K562 (cell line): ENCODE results near the gene KCNA1. TPM values are rescaled to one million over a fixed set of nuclear protein-coding genes. Genes with fewer than 3 reads are reported as not detected.

ENCODE experiments used
- ATAC-seq: fragments of 200-7000 bp; cut with Tn5 transposase; 3 replicates; pipeline ENCODE4 v1.9.1; 2020; ENCODE audit warnings: moderate library complexity
- BruUV-seq: library from RNA; stranded (reverse); fragments of 400-500 nt; replicated peaks from 2 replicates; lab custom pipeline; 2021; lab: Mats Ljungman, UMichigan
- CTCF ChIA-PET: fragments of 300-600 bp; formaldehyde crosslinking; extraction: SDS; loops from one replicate; lab custom pipeline; 2021; ENCODE audit warnings: low intra/inter-chr PET ratio; lab: Yijun Ruan, JAX
- POLR2A ChIA-PET: fragments of 300-600, 350-650 bp; sonication (Branson Sonifier 250); formaldehyde crosslinking; extraction: SDS; loops from one replicate; lab custom pipeline; 2021; ENCODE audit warnings: antibody characterized with exemption, inconsistent platforms; lab: Yijun Ruan, JAX
- DNase-seq, 4 experiments: peaks; one replicate each; pipeline versions ENCODE4 v3.0.0 to v3.0.0-alpha.2; 2011 to 2018; ENCODE audit warnings: low spot score in 3 of 4, mixed read lengths in 3 of 4; ENCODE audit errors: extremely low read depth in 1 of 4
- FAIRE-seq: peaks from 2 replicates; lab custom pipeline; 2011; peaks lifted over from hg19 to GRCh38; lab: Jason Lieb, UNC
- H2AFZ ChIP-seq: 2 replicates; pipeline ENCODE4 v1.6.0; 2011; ENCODE audit warnings: low read depth, low read length, control low read depth, inconsistent platforms
- H3K27ac ChIP-seq: fragments of 200-600 bp; 3 replicates; pipeline ENCODE4 v1.8.0; 2011; ENCODE audit warnings: low read depth, mild to moderate bottlenecking, control low read depth, inconsistent platforms, low read length, moderate library complexity, mixed read lengths; ENCODE audit errors: extremely low read depth
- H3K27me3 ChIP-seq, 2 experiments: fragments of 300-600 bp in 1 of 2; 2 replicates in 1 of 2; 3 replicates in 1 of 2; pipeline versions ENCODE4 v1.6.0 to v1.8.0; 2011; ENCODE audit warnings: inconsistent platforms in 2 of 2, low read length in 2 of 2, mild to moderate bottlenecking in 1 of 2, mixed read lengths in 1 of 2, moderate library complexity in 1 of 2; ENCODE audit not compliant: control insufficient read depth in 2 of 2, insufficient read depth in 2 of 2
- H3K36me3 ChIP-seq: fragments of 300-600 bp; 3 replicates; pipeline ENCODE4 v1.8.0; 2011; ENCODE audit warnings: mild to moderate bottlenecking, low read length, inconsistent platforms; ENCODE audit not compliant: control insufficient read depth, insufficient read depth
- H3K4me1 ChIP-seq, 2 experiments: fragments of 200-600 bp in 1 of 2; replicated peaks in 1 of 2; 2 replicates in 1 of 2; 3 replicates in 1 of 2; pipeline versions ENCODE4 v1.5.1 to v1.8.0; 2011; ENCODE audit warnings: inconsistent platforms in 2 of 2, low read length in 2 of 2, mild to moderate bottlenecking in 1 of 2, mixed read lengths in 1 of 2, moderate library complexity in 1 of 2; ENCODE audit not compliant: control insufficient read depth in 2 of 2, insufficient read depth in 2 of 2
- H3K4me2 ChIP-seq: 2 replicates; pipeline ENCODE4 v1.6.1; 2011; ENCODE audit warnings: low read length, control low read depth, inconsistent platforms, mixed read lengths; ENCODE audit not compliant: insufficient read depth
- H3K4me3 ChIP-seq: fragments of 200-600 bp; sonication (generic), shearing (Covaris generic); 2 replicates; pipeline ENCODE4 v1.5.1; 2016; ENCODE audit warnings: control low read depth, inconsistent platforms
- H3K79me2 ChIP-seq: fragments of 200-600 bp; 3 replicates; pipeline ENCODE4 v1.8.0; 2011; ENCODE audit warnings: low read length, inconsistent platforms; ENCODE audit not compliant: control insufficient read depth, insufficient read depth
- H3K9ac ChIP-seq, 2 experiments: 2 replicates each; pipeline versions ENCODE4 v1.6.0 to v1.6.1; 2011; ENCODE audit warnings: low read depth in 2 of 2, low read length in 2 of 2, control low read depth in 1 of 2, inconsistent platforms in 1 of 2, mild to moderate bottlenecking in 1 of 2, mixed read lengths in 1 of 2; ENCODE audit not compliant: insufficient read depth in 1 of 2
- H3K9me1 ChIP-seq: one replicate; pipeline ENCODE4 v1.6.0; 2011; ENCODE audit warnings: inconsistent platforms, mild to moderate bottlenecking, low read length, moderate library complexity; ENCODE audit not compliant: control insufficient read depth, insufficient read depth
- H3K9me3 ChIP-seq: replicated peaks from 2 replicates; pipeline ENCODE4 v1.5.1; 2011; ENCODE audit warnings: low read depth, low read length, inconsistent platforms; ENCODE audit not compliant: control insufficient read depth, insufficient read depth
- H4K20me1 ChIP-seq: replicated peaks from 2 replicates; pipeline ENCODE4 v1.6.1; 2011; ENCODE audit warnings: low read length, inconsistent platforms, mixed read lengths; ENCODE audit not compliant: control insufficient read depth, insufficient read depth
- CHD2 ChIP-seq: IDR thresholded peaks from 2 replicates; pipeline ENCODE4 v1.6.1; 2011; ENCODE audit warnings: low read depth, low read length
- NR2C2 ChIP-seq, 2 experiments: fragments of 200-800 bp in 1 of 2; sonication (Bioruptor generic) in 1 of 2; sonication (generic) in 1 of 2; formaldehyde crosslinking in 1 of 2; IDR thresholded peaks; 2 replicates each; pipeline versions ENCODE4 v1.6.1 to v1.8.0; 2016 to 2022; ENCODE audit warnings: mild to moderate bottlenecking in 1 of 2, missing compliant biosample characterization in 1 of 2, missing genetic modification characterization in 1 of 2, missing genetic modification reagents in 1 of 2
- RBBP5 ChIP-seq: fragments of 200-600 bp; sonication (generic); IDR thresholded peaks from 2 replicates; pipeline ENCODE4 v1.6.1; 2012; ENCODE audit warnings: borderline replicate concordance, mild to moderate bottlenecking, low read length, control low read depth, inconsistent platforms; ENCODE audit not compliant: insufficient read depth, poor library complexity, severe bottlenecking
- RCOR1 ChIP-seq, 2 experiments: IDR thresholded peaks; 2 replicates each; pipeline ENCODE4 v1.6.1; 2012; ENCODE audit warnings: low read depth in 2 of 2, low read length in 2 of 2, borderline replicate concordance in 1 of 2, improper control_type of control experiment in 1 of 2
- SMAD2 ChIP-seq: fragments of 150-350 bp; IDR thresholded peaks from 2 replicates; pipeline ENCODE4 v1.6.1; 2014; ENCODE audit warnings: low read depth, mild to moderate bottlenecking, low read length
- THRB ChIP-seq: fragments of 450-650 bp; formaldehyde crosslinking; conservative IDR thresholded peaks from 2 replicates; pipeline ENCODE4 v1.4.0; 2022; ENCODE audit warnings: mild to moderate bottlenecking, missing genetic modification characterization
- YBX1 ChIP-seq: fragments of 450-650 bp; IDR thresholded peaks from 2 replicates; pipeline ENCODE4 v1.7.1; 2016; ENCODE audit warnings: mild to moderate bottlenecking
- ZC3H4 ChIP-seq: sonication (generic); formaldehyde crosslinking; IDR thresholded peaks from 2 replicates; pipeline ENCODE4 v1.9.0; 2021; ENCODE audit warnings: missing genetic modification reagents, borderline replicate concordance
- WGBS: fragments of 100-300 bp; shearing (Covaris generic); methylation state at CpG from one replicate; pipeline ENCODE4 v1.1.6; 2016; ENCODE audit warnings: low coverage, mixed read lengths; ENCODE audit not compliant: insufficient coverage; ENCODE audit errors: missing lambda C conversion rate; 5-methylcytosine and 5-hydroxymethylcytosine counted together
- in situ Hi-C: fragments of 300-500 bp; cut with MboI; formaldehyde crosslinking; loops from 4 replicates; pipeline ENCODE4 v1.15.0; 2018; ENCODE audit warnings: inconsistent platforms, mixed read lengths
- intact Hi-C: fragments of 100-400 bp; cut with micrococcal nuclease; formaldehyde crosslinking; loops from 2 replicates; pipeline ENCODE4 v1.14.2; 2022
- polyA plus RNA-seq, 8 experiments: library from polyadenylated mRNA; depleted of rRNA in 4 of 8; stranded (reverse) in 5 of 8; unstranded in 3 of 8; fragments of >200 nt; fragmentation: Nextera tagmentation in 2 of 8; fragmentation: Illumina TruSeq in 1 of 8; extraction: Ambion mirVana in 2 of 8; extraction: Trizol in 1 of 8; gene quantifications; 2 replicates each; pipeline versions ENCODE4 v1.2.1 to v1.2.3, GENCODE V29; 2011 to 2014; ENCODE audit warnings: inconsistent platforms in 1 of 8, missing spikeins in 1 of 8
- total RNA-seq, 7 experiments: library from RNA; depleted of rRNA in 6 of 7; stranded (reverse); fragments of >200 nt in 6 of 7; fragmentation: Illumina TruSeq in 2 of 7; extraction: Trizol in 2 of 7; gene quantifications; 2 replicates each; pipeline versions ENCODE4 v1.2.1 to v1.2.3, GENCODE V29; 2011 to 2021; ENCODE audit warnings: low replicate concordance in 1 of 7
- TF ChIP-seq, protein P1 (sequence below): fragments of 450-650 bp; IDR thresholded peaks from 2 replicates; pipeline ENCODE4 v1.7.1; 2018; ENCODE audit warnings: mild to moderate bottlenecking, low read depth; ENCODE audit not compliant: partially characterized antibody
- TF ChIP-seq, protein P2 (sequence below): fragments of 450-650 bp; IDR thresholded peaks from 2 replicates; pipeline ENCODE4 v1.6.1; 2017; ENCODE audit warnings: antibody characterized with exemption, mild to moderate bottlenecking
- TF ChIP-seq, protein P3 (sequence below): fragments of 250-450 bp; sonication (Bioruptor Pico); IDR thresholded peaks from 2 replicates; pipeline ENCODE4 v1.8.0; 2021; ENCODE audit warnings: moderate library complexity, mild to moderate bottlenecking, inconsistent platforms

Gene KCNA1
- total and polyA plus RNA-seq, 9 of the 15 experiments (the other 6 are each of a cell fraction or from before 2014, with no cell fraction given) = not detected

DNA sequence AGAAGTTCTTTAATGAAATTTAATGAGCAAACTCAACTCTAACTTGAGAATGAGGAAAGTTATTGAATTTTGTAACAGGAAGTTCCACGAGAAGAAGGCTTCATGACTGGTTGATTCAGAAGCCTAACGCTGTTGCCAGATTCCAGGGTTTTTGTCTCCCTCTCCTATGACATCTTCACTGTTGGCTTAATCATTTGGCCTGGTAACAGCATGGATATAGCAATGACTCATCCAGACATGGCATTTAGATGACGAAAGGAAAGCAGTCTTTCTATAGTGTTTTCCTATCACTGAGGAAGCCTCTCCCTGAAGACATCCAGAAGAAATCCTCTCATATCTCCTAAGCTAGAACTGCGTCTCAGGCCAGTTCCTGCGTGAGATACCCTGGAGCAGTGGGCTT is 9.4 kb upstream of the KCNA1 start:
- no peaks in the 10 kb centered on the region for H3K4me1 ChIP-seq
- no peaks in the 10 kb centered on the region for H3K27me3 ChIP-seq
- H3K9me3 ChIP-seq = no peaks in the 10 kb centered on the region
- no peak for ATAC-seq
- FAIRE-seq = no peak
- in situ Hi-C loops = no loop called here
- no peaks in the 10 kb centered on the region for H3K36me3 ChIP-seq
- H3K4me3 ChIP-seq = no peak overlapping the region
- POLR2A ChIA-PET = no interaction called here
- H3K27ac ChIP-seq = no peak overlapping the region
- H3K9ac ChIP-seq = no peak overlapping the region
- H4K20me1 ChIP-seq = no peaks in the 10 kb centered on the region
- CTCF ChIA-PET = no interaction called here
- WGBS = 4% methylated on average over 5 of the region's 5 CpGs
- BruUV-seq = no TSS peak
- H3K79me2 ChIP-seq = no peaks in the 10 kb centered on the region
- DNase-seq = no peak
- H3K4me2 ChIP-seq = no peak overlapping the region
- no peak overlapping the region for H2AFZ ChIP-seq
- no peaks in the 10 kb centered on the region for H3K9me1 ChIP-seq
- intact Hi-C loops = no loop called here
- TF ChIP-seq SMAD2 (no peak), THRB (CRISPR knock-in tag) (no peak), NR2C2 (CRISPR knock-in tag; IDR thresholded peaks at IDR 0.05) (no peak), NR2C2 (tag; IDR thresholded peaks at IDR 0.05) (no peak), RCOR1 (IDR thresholded peaks at IDR 0.05; ENCODE audit: borderline replicate concordance in 1 of 2, low read depth in 2 of 2, low read length in 2 of 2) (no peak), YBX1 (no peak), RBBP5 (no peak), ZC3H4 (no peak), CHD2 (no peak)
- TF ChIP-seq, protein P1, sequence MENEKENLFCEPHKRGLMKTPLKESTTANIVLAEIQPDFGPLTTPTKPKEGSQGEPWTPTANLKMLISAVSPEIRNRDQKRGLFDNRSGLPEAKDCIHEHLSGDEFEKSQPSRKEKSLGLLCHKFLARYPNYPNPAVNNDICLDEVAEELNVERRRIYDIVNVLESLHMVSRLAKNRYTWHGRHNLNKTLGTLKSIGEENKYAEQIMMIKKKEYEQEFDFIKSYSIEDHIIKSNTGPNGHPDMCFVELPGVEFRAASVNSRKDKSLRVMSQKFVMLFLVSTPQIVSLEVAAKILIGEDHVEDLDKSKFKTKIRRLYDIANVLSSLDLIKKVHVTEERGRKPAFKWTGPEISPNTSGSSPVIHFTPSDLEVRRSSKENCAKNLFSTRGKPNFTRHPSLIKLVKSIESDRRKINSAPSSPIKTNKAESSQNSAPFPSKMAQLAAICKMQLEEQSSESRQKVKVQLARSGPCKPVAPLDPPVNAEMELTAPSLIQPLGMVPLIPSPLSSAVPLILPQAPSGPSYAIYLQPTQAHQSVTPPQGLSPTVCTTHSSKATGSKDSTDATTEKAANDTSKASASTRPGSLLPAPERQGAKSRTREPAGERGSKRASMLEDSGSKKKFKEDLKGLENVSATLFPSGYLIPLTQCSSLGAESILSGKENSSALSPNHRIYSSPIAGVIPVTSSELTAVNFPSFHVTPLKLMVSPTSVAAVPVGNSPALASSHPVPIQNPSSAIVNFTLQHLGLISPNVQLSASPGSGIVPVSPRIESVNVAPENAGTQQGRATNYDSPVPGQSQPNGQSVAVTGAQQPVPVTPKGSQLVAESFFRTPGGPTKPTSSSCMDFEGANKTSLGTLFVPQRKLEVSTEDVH = no peak
- TF ChIP-seq, protein P2, sequence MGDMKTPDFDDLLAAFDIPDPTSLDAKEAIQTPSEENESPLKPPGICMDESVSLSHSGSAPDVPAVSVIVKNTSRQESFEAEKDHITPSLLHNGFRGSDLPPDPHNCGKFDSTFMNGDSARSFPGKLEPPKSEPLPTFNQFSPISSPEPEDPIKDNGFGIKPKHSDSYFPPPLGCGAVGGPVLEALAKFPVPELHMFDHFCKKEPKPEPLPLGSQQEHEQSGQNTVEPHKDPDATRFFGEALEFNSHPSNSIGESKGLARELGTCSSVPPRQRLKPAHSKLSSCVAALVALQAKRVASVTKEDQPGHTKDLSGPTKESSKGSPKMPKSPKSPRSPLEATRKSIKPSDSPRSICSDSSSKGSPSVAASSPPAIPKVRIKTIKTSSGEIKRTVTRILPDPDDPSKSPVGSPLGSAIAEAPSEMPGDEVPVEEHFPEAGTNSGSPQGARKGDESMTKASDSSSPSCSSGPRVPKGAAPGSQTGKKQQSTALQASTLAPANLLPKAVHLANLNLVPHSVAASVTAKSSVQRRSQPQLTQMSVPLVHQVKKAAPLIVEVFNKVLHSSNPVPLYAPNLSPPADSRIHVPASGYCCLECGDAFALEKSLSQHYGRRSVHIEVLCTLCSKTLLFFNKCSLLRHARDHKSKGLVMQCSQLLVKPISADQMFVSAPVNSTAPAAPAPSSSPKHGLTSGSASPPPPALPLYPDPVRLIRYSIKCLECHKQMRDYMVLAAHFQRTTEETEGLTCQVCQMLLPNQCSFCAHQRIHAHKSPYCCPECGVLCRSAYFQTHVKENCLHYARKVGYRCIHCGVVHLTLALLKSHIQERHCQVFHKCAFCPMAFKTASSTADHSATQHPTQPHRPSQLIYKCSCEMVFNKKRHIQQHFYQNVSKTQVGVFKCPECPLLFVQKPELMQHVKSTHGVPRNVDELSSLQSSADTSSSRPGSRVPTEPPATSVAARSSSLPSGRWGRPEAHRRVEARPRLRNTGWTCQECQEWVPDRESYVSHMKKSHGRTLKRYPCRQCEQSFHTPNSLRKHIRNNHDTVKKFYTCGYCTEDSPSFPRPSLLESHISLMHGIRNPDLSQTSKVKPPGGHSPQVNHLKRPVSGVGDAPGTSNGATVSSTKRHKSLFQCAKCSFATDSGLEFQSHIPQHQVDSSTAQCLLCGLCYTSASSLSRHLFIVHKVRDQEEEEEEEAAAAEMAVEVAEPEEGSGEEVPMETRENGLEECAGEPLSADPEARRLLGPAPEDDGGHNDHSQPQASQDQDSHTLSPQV = no peak
- TF ChIP-seq, protein P3, sequence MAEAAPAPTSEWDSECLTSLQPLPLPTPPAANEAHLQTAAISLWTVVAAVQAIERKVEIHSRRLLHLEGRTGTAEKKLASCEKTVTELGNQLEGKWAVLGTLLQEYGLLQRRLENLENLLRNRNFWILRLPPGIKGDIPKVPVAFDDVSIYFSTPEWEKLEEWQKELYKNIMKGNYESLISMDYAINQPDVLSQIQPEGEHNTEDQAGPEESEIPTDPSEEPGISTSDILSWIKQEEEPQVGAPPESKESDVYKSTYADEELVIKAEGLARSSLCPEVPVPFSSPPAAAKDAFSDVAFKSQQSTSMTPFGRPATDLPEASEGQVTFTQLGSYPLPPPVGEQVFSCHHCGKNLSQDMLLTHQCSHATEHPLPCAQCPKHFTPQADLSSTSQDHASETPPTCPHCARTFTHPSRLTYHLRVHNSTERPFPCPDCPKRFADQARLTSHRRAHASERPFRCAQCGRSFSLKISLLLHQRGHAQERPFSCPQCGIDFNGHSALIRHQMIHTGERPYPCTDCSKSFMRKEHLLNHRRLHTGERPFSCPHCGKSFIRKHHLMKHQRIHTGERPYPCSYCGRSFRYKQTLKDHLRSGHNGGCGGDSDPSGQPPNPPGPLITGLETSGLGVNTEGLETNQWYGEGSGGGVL (CRISPR knock-in tag) = no peak
